Endothelial cell of umbilical vein (primary cell): Measurements from ENCODE around the gene PIK3R1. TPM values are rescaled to one million over a fixed set of nuclear protein-coding genes. Genes with fewer than 3 reads are reported as not detected.

ENCODE experiments used
- BruUV-seq: library from RNA; stranded (reverse); fragments of 400-500 nt; replicated peaks from 2 replicates; lab custom pipeline; 2021; lab: Mats Ljungman, UMichigan
- CTCF ChIA-PET: fragments of 300-600, 350-600 bp; sonication (Branson Sonifier 250); formaldehyde crosslinking; loops from one replicate; lab custom pipeline; 2021; ENCODE audit warnings: antibody characterized with exemption, inconsistent platforms; lab: Charles Lee
- POLR2A ChIA-PET: fragments of 300-600, 350-600 bp; sonication (Branson Sonifier 250); formaldehyde crosslinking; loops from one replicate; lab custom pipeline; 2021; ENCODE audit warnings: antibody characterized with exemption, inconsistent platforms; lab: Charles Lee
- DNase-seq: peaks from one replicate; pipeline ENCODE4 v3.0.0-alpha.2; 2011; ENCODE audit warnings: low read depth, low spot score
- FAIRE-seq: peaks from 2 replicates; lab custom pipeline; 2011; peaks lifted over from hg19 to GRCh38; lab: Jason Lieb, UNC
- H2AFZ ChIP-seq: 2 replicates; pipeline ENCODE4 v1.6.0; 2012; ENCODE audit warnings: low read depth, low read length, control low read depth, inconsistent platforms
- H3K27ac ChIP-seq: 2 replicates; pipeline ENCODE4 v1.5.1; 2011; ENCODE audit warnings: low read depth, mild to moderate bottlenecking, control low read depth, low read length, moderate library complexity; ENCODE audit not compliant: insufficient read depth
- H3K27me3 ChIP-seq, 2 experiments: 2 replicates each; pipeline versions ENCODE4 v1.6.0 to v1.6.1; 2011; ENCODE audit warnings: low read length in 2 of 2, mixed read lengths in 1 of 2; ENCODE audit not compliant: control insufficient read depth in 2 of 2, insufficient read depth in 2 of 2
- H3K36me3 ChIP-seq, 2 experiments: 2 replicates in 1 of 2; 3 replicates in 1 of 2; pipeline ENCODE4 v1.5.1; 2011; ENCODE audit warnings: low read length in 2 of 2, mild to moderate bottlenecking in 1 of 2, moderate library complexity in 1 of 2; ENCODE audit not compliant: control insufficient read depth in 2 of 2, insufficient read depth in 2 of 2; ENCODE audit errors: extremely low read depth in 1 of 2
- H3K4me1 ChIP-seq: 3 replicates; pipeline ENCODE4 v1.5.1; 2011; ENCODE audit warnings: mild to moderate bottlenecking, low read length; ENCODE audit not compliant: control insufficient read depth, insufficient read depth; ENCODE audit errors: extremely low read depth
- H3K4me2 ChIP-seq: 2 replicates; pipeline ENCODE4 v1.6.1; 2011; ENCODE audit warnings: low read length, control low read depth, mixed read lengths; ENCODE audit not compliant: insufficient read depth
- H3K4me3 ChIP-seq, 3 experiments: fragments of 200-600 bp in 1 of 3; sonication (generic), shearing (Covaris generic) in 1 of 3; replicated peaks in 1 of 3; 2 replicates each; pipeline ENCODE4 v1.5.1; 2011 to 2016; ENCODE audit warnings: control low read depth in 3 of 3, low read length in 3 of 3, mild to moderate bottlenecking in 2 of 3, inconsistent platforms in 1 of 3, low read depth in 1 of 3, moderate library complexity in 1 of 3; ENCODE audit not compliant: insufficient read depth in 1 of 3
- H3K79me2 ChIP-seq: 2 replicates; pipeline ENCODE4 v1.6.0; 2012; ENCODE audit warnings: low read length, inconsistent platforms; ENCODE audit not compliant: control insufficient read depth, insufficient read depth
- H3K9ac ChIP-seq: replicated peaks from 2 replicates; pipeline ENCODE3; 2011; ENCODE audit warnings: low read length, control low read depth; ENCODE audit not compliant: insufficient read depth; ENCODE audit errors: extremely low read depth
- H3K9me1 ChIP-seq: replicated peaks from 3 replicates; pipeline ENCODE4 v1.6.0; 2011; ENCODE audit warnings: mild to moderate bottlenecking, low read length; ENCODE audit not compliant: control insufficient read depth, insufficient read depth; ENCODE audit errors: extremely low read depth
- H3K9me3 ChIP-seq: replicated peaks from 2 replicates; pipeline ENCODE4 v1.5.1; 2012; ENCODE audit warnings: low read length, inconsistent platforms; ENCODE audit not compliant: control insufficient read depth, insufficient read depth
- H4K20me1 ChIP-seq: replicated peaks from 2 replicates; pipeline ENCODE3; 2011; ENCODE audit warnings: mild to moderate bottlenecking, low read length; ENCODE audit not compliant: control insufficient read depth, insufficient read depth; ENCODE audit errors: extremely low read depth
- EZH2 ChIP-seq: IDR thresholded peaks from 2 replicates; pipeline ENCODE4 v1.6.1; 2012; ENCODE audit warnings: borderline replicate concordance, low read depth, mild to moderate bottlenecking, moderate library complexity, low read length, inconsistent platforms; ENCODE audit not compliant: severe bottlenecking
- FOS ChIP-seq: IDR thresholded peaks from 2 replicates; pipeline ENCODE4 v1.6.1; 2011; ENCODE audit warnings: mild to moderate bottlenecking, low read length, moderate library complexity, borderline replicate concordance; ENCODE audit not compliant: insufficient read depth
- GATA2 ChIP-seq: IDR thresholded peaks from 2 replicates; pipeline ENCODE4 v1.7.0; 2011; ENCODE audit warnings: low read depth, mild to moderate bottlenecking, moderate library complexity, mixed read lengths, low read length; ENCODE audit not compliant: insufficient read length, insufficient read depth
- JUN ChIP-seq: IDR thresholded peaks from 2 replicates; pipeline ENCODE4 v1.6.1; 2011; ENCODE audit warnings: borderline replicate concordance, low read depth; ENCODE audit not compliant: insufficient read length, insufficient read depth
- MYC ChIP-seq: IDR thresholded peaks from one replicate; pipeline ENCODE4 v1.6.1; 2011; ENCODE audit warnings: mild to moderate bottlenecking, low read depth, low read length
- POLR2A ChIP-seq: IDR thresholded peaks from 2 replicates; pipeline ENCODE4 v1.6.1; 2012; ENCODE audit warnings: low read depth, mild to moderate bottlenecking, control low read depth, low read length
- POLR2AphosphoS5 ChIP-seq: IDR thresholded peaks from 2 replicates; pipeline ENCODE4 v1.6.1; 2012; ENCODE audit warnings: low read depth, mild to moderate bottlenecking, control low read depth, low read length, moderate library complexity; ENCODE audit not compliant: insufficient read depth
- dilution Hi-C: fragments of 300-500 bp; cut with MboI; formaldehyde crosslinking; loops from one replicate; pipeline ENCODE4 v1.15.0; 2019; ENCODE audit warnings: low sequenced_read_pairs; ENCODE audit not compliant: extremely low pct_ligation_motif_present
- intact Hi-C: fragments of 100-400 bp; cut with micrococcal nuclease; formaldehyde crosslinking; loops from one replicate; pipeline ENCODE4 v1.10.0; 2022
- polyA plus RNA-seq, 4 experiments: library from polyadenylated mRNA; depleted of rRNA in 3 of 4; stranded (reverse) in 3 of 4; unstranded in 1 of 4; fragments of >200 nt; gene quantifications; 2 replicates each; pipeline versions ENCODE4 v1.2.1 to v1.2.3, GENCODE V29; 2011 to 2012; ENCODE audit warnings: missing spikeins in 1 of 4
- total RNA-seq: library from RNA; stranded (reverse); gene quantifications from 2 replicates; pipeline ENCODE4 v1.2.3, GENCODE V29; 2021
- TF ChIP-seq, protein P1 (sequence below), 2 donors: IDR thresholded peaks; 1 replicate in 1 of 2; 2 replicates in 1 of 2; pipeline ENCODE4 v1.5.1; 2011; ENCODE audit warnings: low read length in 2 of 2, mild to moderate bottlenecking in 2 of 2, moderate library complexity in 2 of 2, control low read depth in 1 of 2, inconsistent platforms in 1 of 2, low read depth in 1 of 2; ENCODE audit not compliant: insufficient read depth in 1 of 2; ENCODE audit errors: extremely low read depth in 1 of 2
- TF ChIP-seq, protein P2 (sequence below): IDR thresholded peaks from 2 replicates; pipeline ENCODE4 v1.6.1; 2011; ENCODE audit not compliant: insufficient read depth, insufficient read length

Gene PIK3R1
- total and polyA plus RNA-seq, 2 donors (not counting 3 experiments of a cell fraction or from before 2014, with no cell fraction given) = 2.8 to 30.0 TPM

DNA sequence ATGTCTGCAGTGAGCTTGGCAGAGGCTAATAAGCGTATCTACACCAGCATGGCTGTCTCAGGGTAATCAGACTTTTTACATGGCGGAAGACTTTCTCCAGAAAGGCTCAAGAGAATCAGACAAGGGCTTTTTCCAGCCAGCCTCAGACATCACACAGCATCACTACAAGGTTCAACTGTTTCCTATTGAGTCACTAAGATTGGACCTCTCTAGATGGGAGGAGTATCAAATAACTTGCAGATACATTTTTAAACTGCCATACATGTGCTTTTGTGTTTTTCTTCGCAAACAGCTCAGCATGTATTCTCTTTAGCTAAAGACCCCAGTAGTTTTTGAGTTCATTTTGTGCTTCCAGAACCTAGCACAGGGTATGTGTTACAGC lies 22.9 kb upstream of the PIK3R1 start:
- Histone ChIP-seq H3K4me1 (peaks cover 25% of the 10 kb centered on the region), H3K9ac (no peak overlapping the region), H3K9me3 (no peaks in the 10 kb centered on the region), H3K79me2 (no peaks in the 10 kb centered on the region), H3K9me1 (no peaks in the 10 kb centered on the region), H4K20me1 (no peaks in the 10 kb centered on the region), H3K4me3 (no peak overlapping the region), H3K4me2 (peak overlapping the region; percentile 16), H3K27me3 (no peaks in the 10 kb centered on the region), H3K27ac (peak overlapping the region; percentile 11), H2AFZ (no peak overlapping the region), H3K36me3 (no peaks in the 10 kb centered on the region)
- TF ChIP-seq POLR2A = no peak
- no peak for TF ChIP-seq JUN
- no peak for TF ChIP-seq GATA2
- TF ChIP-seq MYC = no peak
- no peak for TF ChIP-seq EZH2
- TF ChIP-seq, protein P1, sequence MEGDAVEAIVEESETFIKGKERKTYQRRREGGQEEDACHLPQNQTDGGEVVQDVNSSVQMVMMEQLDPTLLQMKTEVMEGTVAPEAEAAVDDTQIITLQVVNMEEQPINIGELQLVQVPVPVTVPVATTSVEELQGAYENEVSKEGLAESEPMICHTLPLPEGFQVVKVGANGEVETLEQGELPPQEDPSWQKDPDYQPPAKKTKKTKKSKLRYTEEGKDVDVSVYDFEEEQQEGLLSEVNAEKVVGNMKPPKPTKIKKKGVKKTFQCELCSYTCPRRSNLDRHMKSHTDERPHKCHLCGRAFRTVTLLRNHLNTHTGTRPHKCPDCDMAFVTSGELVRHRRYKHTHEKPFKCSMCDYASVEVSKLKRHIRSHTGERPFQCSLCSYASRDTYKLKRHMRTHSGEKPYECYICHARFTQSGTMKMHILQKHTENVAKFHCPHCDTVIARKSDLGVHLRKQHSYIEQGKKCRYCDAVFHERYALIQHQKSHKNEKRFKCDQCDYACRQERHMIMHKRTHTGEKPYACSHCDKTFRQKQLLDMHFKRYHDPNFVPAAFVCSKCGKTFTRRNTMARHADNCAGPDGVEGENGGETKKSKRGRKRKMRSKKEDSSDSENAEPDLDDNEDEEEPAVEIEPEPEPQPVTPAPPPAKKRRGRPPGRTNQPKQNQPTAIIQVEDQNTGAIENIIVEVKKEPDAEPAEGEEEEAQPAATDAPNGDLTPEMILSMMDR (IDR thresholded peaks at IDR 0.05; ENCODE audit: extremely low read depth in 1 of 2, insufficient read depth in 1 of 2, low read depth in 1 of 2, low read length in 2 of 2) = no peak
- TF ChIP-seq POLR2AphosphoS5 = no peak
- TF ChIP-seq, protein P2, sequence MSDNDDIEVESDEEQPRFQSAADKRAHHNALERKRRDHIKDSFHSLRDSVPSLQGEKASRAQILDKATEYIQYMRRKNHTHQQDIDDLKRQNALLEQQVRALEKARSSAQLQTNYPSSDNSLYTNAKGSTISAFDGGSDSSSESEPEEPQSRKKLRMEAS = no peak
- TF ChIP-seq FOS = no peak
- dilution Hi-C loops = no loop called here
- no peak for DNase-seq
- ChIA-PET CTCF (interaction anchor here (1.0 kb wide), 1 partner anchor 106 kb away, joined by 4 read pairs; no protein-coding TSS in a partner anchor), POLR2A (no interaction called here)
- FAIRE-seq = no peak
- intact Hi-C loops = loop anchor here (2.0 kb wide), 1 partner anchor 22 kb away; the partner anchor contains the start of gene PIK3R1
- no TSS peak for BruUV-seq
